SK-N-SH (cell line): Measurements from ENCODE around the gene GABRG3. TPM values are rescaled to one million over a fixed set of nuclear protein-coding genes. Genes with fewer than 3 reads are reported as not detected.

Experiments
- CTCF ChIA-PET: fragments of 300-600, 350-600 bp; formaldehyde crosslinking; extraction: SDS; loops from one replicate; lab custom pipeline; 2021; lab: Yijun Ruan, JAX
- POLR2A ChIA-PET: fragments of 350-600 bp; sonication (Branson Sonifier 250); formaldehyde crosslinking; extraction: SDS; loops from one replicate; lab custom pipeline; 2020; ENCODE audit warnings: antibody characterized with exemption, inconsistent platforms; lab: Yijun Ruan, JAX
- DNase-seq: peaks from one replicate; pipeline ENCODE4 v3.0.0; 2012
- H2AFZ ChIP-seq: fragments of 200-600 bp; sonication (generic); 2 replicates; pipeline ENCODE4 v1.8.1; 2016; ENCODE audit warnings: antibody characterized with exemption, mild to moderate bottlenecking, low read depth
- H3F3A ChIP-seq: fragments of 200-600 bp; sonication (generic); replicated peaks from 2 replicates; pipeline ENCODE3; 2016; ENCODE audit warnings: antibody characterized with exemption, mild to moderate bottlenecking; ENCODE audit not compliant: insufficient read depth
- H3K27ac ChIP-seq, 2 experiments: fragments of 200-500 bp in 1 of 2; fragments of 200-600 bp in 1 of 2; sonication (Bioruptor generic) in 1 of 2; sonication (generic), shearing (Covaris generic) in 1 of 2; 2 replicates each; pipeline versions ENCODE4 v1.5.1 to v1.6.1; 2014 to 2016; ENCODE audit warnings: low read depth in 2 of 2, inconsistent platforms in 1 of 2, low read length in 1 of 2, mild to moderate bottlenecking in 1 of 2, mixed read lengths in 1 of 2
- H3K27me3 ChIP-seq: fragments of 200-600 bp; sonication (generic), shearing (Covaris generic); 2 replicates; pipeline ENCODE4 v1.6.1; 2016; ENCODE audit warnings: mixed run types; ENCODE audit not compliant: insufficient read depth
- H3K36me3 ChIP-seq, 2 experiments: fragments of 200-500 bp in 1 of 2; fragments of 200-600 bp in 1 of 2; sonication (Bioruptor generic) in 1 of 2; sonication (generic) in 1 of 2; replicated peaks in 1 of 2; 2 replicates each; pipeline versions ENCODE3 to v1.5.1; 2014 to 2016; ENCODE audit warnings: low read length in 1 of 2, mild to moderate bottlenecking in 1 of 2; ENCODE audit not compliant: insufficient read depth in 2 of 2, control insufficient read depth in 1 of 2
- H3K4me1 ChIP-seq, 2 experiments: fragments of 200-500 bp in 1 of 2; fragments of 200-600 bp in 1 of 2; sonication (Bioruptor generic) in 1 of 2; sonication (generic), shearing (Covaris generic) in 1 of 2; 2 replicates each; pipeline versions ENCODE4 v1.5.1 to v1.6.1; 2014 to 2016; ENCODE audit warnings: low read depth in 1 of 2, low read length in 1 of 2, mixed run types in 1 of 2; ENCODE audit not compliant: insufficient read depth in 2 of 2, control insufficient read depth in 1 of 2
- H3K4me2 ChIP-seq: fragments of 200-600 bp; sonication (generic), shearing (Covaris generic); 2 replicates; pipeline ENCODE4 v1.6.1; 2017; ENCODE audit warnings: mixed run types
- H3K4me3 ChIP-seq, 2 experiments: fragments of 200-500 bp in 1 of 2; fragments of 200-600 bp in 1 of 2; sonication (Bioruptor generic) in 1 of 2; sonication (generic), shearing (Covaris generic) in 1 of 2; 2 replicates each; pipeline versions ENCODE4 v1.5.1 to v1.8.1; 2014 to 2016; ENCODE audit warnings: low read depth in 2 of 2, inconsistent platforms in 1 of 2, low read length in 1 of 2, mild to moderate bottlenecking in 1 of 2, mixed read lengths in 1 of 2, moderate library complexity in 1 of 2
- H3K79me2 ChIP-seq: fragments of 200-600 bp; sonication (generic); 2 replicates; pipeline ENCODE4 v1.8.1; 2017; ENCODE audit warnings: mild to moderate bottlenecking; ENCODE audit not compliant: insufficient read depth
- H3K9ac ChIP-seq: fragments of 200-600 bp; sonication (generic); 2 replicates; pipeline ENCODE4 v1.6.1; 2017; ENCODE audit warnings: mixed run types
- H3K9me2 ChIP-seq: fragments of 200-600 bp; sonication (generic); 2 replicates; pipeline ENCODE4 v1.6.1; 2017; ENCODE audit warnings: mixed run types
- H3K9me3 ChIP-seq: fragments of 200-600 bp; sonication (generic); 2 replicates; pipeline ENCODE4 v1.6.1; 2017; ENCODE audit warnings: mixed run types, mild to moderate bottlenecking, moderate library complexity
- H4K20me1 ChIP-seq: fragments of 200-600 bp; sonication (generic); 2 replicates; pipeline ENCODE4 v1.6.1; 2017; ENCODE audit warnings: mild to moderate bottlenecking, mixed run types; ENCODE audit not compliant: insufficient read depth
- CTCF ChIP-seq: fragments of 200-600 bp; sonication (generic); IDR thresholded peaks from 2 replicates; pipeline ENCODE4 v1.6.1; 2017; ENCODE audit warnings: antibody characterized with exemption, mild to moderate bottlenecking, moderate library complexity
- EZH2phosphoT487 ChIP-seq: fragments of 200-600 bp; sonication (generic); IDR thresholded peaks from 2 replicates; pipeline ENCODE4 v1.6.1; 2017; ENCODE audit warnings: low read depth, mixed run types, mild to moderate bottlenecking, antibody characterized with exemption, moderate library complexity, borderline replicate concordance
- FOSL2 ChIP-seq: IDR thresholded peaks from 2 replicates; pipeline ENCODE4 v1.4.0; 2012; ENCODE audit warnings: low read depth, mild to moderate bottlenecking, moderate library complexity, borderline replicate concordance
- FOXJ3 ChIP-seq: sonication (generic); formaldehyde crosslinking; IDR thresholded peaks from 2 replicates; pipeline ENCODE4 v1.5.1; 2020; ENCODE audit warnings: mild to moderate bottlenecking, missing genetic modification reagents
- GABPA ChIP-seq: IDR thresholded peaks from 2 replicates; pipeline ENCODE4 v1.4.0; 2012; ENCODE audit warnings: low read depth, mild to moderate bottlenecking
- IRF3 ChIP-seq: fragments of 150-350 bp; IDR thresholded peaks from 2 replicates; pipeline ENCODE4 v1.6.1; 2016; ENCODE audit warnings: mild to moderate bottlenecking, low read depth, low read length
- NRF1 ChIP-seq: IDR thresholded peaks from 2 replicates; pipeline ENCODE4 v1.6.1; 2012; ENCODE audit warnings: low read depth, mild to moderate bottlenecking, low read length
- RAD21 ChIP-seq: IDR thresholded peaks from 2 replicates; pipeline ENCODE4 v1.6.1; 2012; ENCODE audit warnings: mild to moderate bottlenecking, low read length
- RCOR1 ChIP-seq: fragments of 150-350 bp; IDR thresholded peaks from 2 replicates; pipeline ENCODE4 v1.6.1; 2017; ENCODE audit warnings: antibody characterized with exemption, low read length
- RFX5 ChIP-seq: IDR thresholded peaks from 2 replicates; pipeline ENCODE4 v1.6.1; 2012; ENCODE audit warnings: mild to moderate bottlenecking, improper control_type of control experiment, low read length
- SIN3A ChIP-seq: IDR thresholded peaks from 2 replicates; pipeline ENCODE4 v1.6.1; 2012; ENCODE audit warnings: low read depth, mild to moderate bottlenecking, low read length, moderate library complexity, borderline replicate concordance
- SMC3 ChIP-seq: IDR thresholded peaks from 2 replicates; pipeline ENCODE4 v1.6.1; 2012; ENCODE audit warnings: low read depth, low read length, improper control_type of control experiment
- TAF1 ChIP-seq: IDR thresholded peaks from 2 replicates; pipeline ENCODE4 v1.6.1; 2012; ENCODE audit warnings: low read depth, mild to moderate bottlenecking, low read length, moderate library complexity, borderline replicate concordance
- USF1 ChIP-seq: IDR thresholded peaks from 2 replicates; pipeline ENCODE4 v1.4.0; 2012; ENCODE audit warnings: low read depth, borderline replicate concordance
- USF2 ChIP-seq: fragments of 150-350 bp; IDR thresholded peaks from 2 replicates; pipeline ENCODE4 v1.6.1; 2017; ENCODE audit warnings: antibody characterized with exemption, low read length, low read depth, borderline replicate concordance
- WGBS: methylation state at CpG from one replicate; pipeline ENCODE4 v1.1.6; 2017; ENCODE audit warnings: low lambda C conversion rate; 5-methylcytosine and 5-hydroxymethylcytosine counted together
- polyA plus RNA-seq, 3 experiments: library from polyadenylated mRNA; depleted of rRNA; stranded (reverse); fragments of >200 nt; gene quantifications; 2 replicates each; pipeline ENCODE4 v1.2.3, GENCODE V29; 2012

Gene GABRG3
- polyA plus RNA-seq, 1 of the 3 experiments (the other 2 are of a cell fraction) = not detected

GRCh38 chr15:27429577-27429976, 458.6 kb downstream of the GABRG3 start:
- CTCF ChIA-PET = no interaction called here

More at GRCh38 chr15:27429577-27429976, 458.6 kb downstream of the GABRG3 start:
- Histone ChIP-seq H3K4me2 (no peak overlapping the region), H3K9me3 (no peaks in the 10 kb centered on the region), H3K9ac (no peak overlapping the region), H3K27me3 (no peaks in the 10 kb centered on the region), H4K20me1 (no peaks in the 10 kb centered on the region), H3K9me2 (no peaks in the 10 kb centered on the region), H3K27ac (no peak overlapping the region), H3K79me2 (no peaks in the 10 kb centered on the region), H3K36me3 (no peaks in the 10 kb centered on the region), H2AFZ (no peak overlapping the region), H3K4me3 (no peak overlapping the region), H3K4me1 (peaks cover 0 to 6% of the 10 kb centered on the region in 2 experiments; a peak in 2 of 4 replicates), H3F3A (no peaks in the 10 kb centered on the region)
- no peak for DNase-seq
- POLR2A ChIA-PET = no interaction called here
- 65% methylated on average over 4 of the region's 4 CpGs for WGBS
- no peak for TF ChIP-seq RAD21
- TF ChIP-seq NRF1 = no peak
- TF ChIP-seq EZH2phosphoT487 = no peak
- TF ChIP-seq FOXJ3 (CRISPR knock-in tag) = no peak
- no peak for TF ChIP-seq FOSL2
- TF ChIP-seq SMC3 = no peak
- TF ChIP-seq RFX5 = no peak
- no peak for TF ChIP-seq USF1
- TF ChIP-seq IRF3 = no peak
- no peak for TF ChIP-seq CTCF
- TF ChIP-seq TAF1 = no peak
- no peak for TF ChIP-seq RCOR1
- TF ChIP-seq USF2 = no peak
- no peak for TF ChIP-seq SIN3A
- no peak for TF ChIP-seq GABPA
